SKM-1 (cell line): ENCODE measurements around the gene PCNT.

ENCODE experiments used
- DNase-seq: peaks from one replicate; lab custom pipeline; 2025; ENCODE audit not compliant: unreplicated experiment; lab: John Stamatoyannopoulos, UW

PCNT gene, protein sequence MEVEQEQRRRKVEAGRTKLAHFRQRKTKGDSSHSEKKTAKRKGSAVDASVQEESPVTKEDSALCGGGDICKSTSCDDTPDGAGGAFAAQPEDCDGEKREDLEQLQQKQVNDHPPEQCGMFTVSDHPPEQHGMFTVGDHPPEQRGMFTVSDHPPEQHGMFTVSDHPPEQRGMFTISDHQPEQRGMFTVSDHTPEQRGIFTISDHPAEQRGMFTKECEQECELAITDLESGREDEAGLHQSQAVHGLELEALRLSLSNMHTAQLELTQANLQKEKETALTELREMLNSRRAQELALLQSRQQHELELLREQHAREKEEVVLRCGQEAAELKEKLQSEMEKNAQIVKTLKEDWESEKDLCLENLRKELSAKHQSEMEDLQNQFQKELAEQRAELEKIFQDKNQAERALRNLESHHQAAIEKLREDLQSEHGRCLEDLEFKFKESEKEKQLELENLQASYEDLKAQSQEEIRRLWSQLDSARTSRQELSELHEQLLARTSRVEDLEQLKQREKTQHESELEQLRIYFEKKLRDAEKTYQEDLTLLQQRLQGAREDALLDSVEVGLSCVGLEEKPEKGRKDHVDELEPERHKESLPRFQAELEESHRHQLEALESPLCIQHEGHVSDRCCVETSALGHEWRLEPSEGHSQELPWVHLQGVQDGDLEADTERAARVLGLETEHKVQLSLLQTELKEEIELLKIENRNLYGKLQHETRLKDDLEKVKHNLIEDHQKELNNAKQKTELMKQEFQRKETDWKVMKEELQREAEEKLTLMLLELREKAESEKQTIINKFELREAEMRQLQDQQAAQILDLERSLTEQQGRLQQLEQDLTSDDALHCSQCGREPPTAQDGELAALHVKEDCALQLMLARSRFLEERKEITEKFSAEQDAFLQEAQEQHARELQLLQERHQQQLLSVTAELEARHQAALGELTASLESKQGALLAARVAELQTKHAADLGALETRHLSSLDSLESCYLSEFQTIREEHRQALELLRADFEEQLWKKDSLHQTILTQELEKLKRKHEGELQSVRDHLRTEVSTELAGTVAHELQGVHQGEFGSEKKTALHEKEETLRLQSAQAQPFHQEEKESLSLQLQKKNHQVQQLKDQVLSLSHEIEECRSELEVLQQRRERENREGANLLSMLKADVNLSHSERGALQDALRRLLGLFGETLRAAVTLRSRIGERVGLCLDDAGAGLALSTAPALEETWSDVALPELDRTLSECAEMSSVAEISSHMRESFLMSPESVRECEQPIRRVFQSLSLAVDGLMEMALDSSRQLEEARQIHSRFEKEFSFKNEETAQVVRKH (N-terminal part only)

DNA sequence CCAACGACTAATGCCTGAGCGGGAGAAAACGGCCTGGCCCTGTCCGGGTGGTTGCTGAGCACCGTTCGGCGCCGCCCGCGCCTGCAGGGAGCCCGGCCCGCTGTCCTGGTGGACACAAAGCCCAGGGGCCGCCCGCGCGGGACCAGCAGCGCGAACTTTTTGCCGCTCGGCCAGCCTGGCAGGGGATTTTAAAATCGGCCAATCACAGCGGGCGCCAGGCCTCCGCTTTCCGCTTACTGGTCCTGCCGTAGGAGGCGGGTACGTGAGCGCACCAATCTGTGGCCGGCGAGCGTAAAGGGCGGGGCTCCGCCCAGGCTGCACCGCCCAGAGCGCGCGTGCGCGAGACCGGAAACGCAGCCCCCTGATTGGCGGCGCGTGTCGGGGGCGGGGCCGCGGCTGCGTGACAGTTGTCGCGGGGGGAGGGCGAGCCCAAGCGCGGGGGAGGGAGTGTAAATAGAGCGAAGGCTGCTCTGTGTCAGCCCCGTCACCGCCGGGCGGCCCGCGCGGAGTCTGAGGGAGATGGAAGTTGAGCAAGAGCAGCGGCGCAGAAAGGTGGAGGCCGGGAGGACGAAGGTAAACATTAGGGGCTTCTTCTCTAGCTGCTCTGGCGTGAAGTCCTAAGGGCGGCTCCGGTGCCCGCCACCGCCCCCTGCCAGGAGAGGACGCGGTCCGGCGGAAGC, at the start of gene PCNT, which contains the start of gene C21orf58:
Gene PCNT (plus strand): TSS at position 447 of the 680 bp plus-strand sequence. CDS start 73 bp downstream, at position 520.
Gene C21orf58 (minus strand): TSS at position 161 of the 680 bp plus-strand sequence. CDS start 1,132 bp downstream, outside the sequence.
- DNase-seq, result peak; percentile 93

DNA sequence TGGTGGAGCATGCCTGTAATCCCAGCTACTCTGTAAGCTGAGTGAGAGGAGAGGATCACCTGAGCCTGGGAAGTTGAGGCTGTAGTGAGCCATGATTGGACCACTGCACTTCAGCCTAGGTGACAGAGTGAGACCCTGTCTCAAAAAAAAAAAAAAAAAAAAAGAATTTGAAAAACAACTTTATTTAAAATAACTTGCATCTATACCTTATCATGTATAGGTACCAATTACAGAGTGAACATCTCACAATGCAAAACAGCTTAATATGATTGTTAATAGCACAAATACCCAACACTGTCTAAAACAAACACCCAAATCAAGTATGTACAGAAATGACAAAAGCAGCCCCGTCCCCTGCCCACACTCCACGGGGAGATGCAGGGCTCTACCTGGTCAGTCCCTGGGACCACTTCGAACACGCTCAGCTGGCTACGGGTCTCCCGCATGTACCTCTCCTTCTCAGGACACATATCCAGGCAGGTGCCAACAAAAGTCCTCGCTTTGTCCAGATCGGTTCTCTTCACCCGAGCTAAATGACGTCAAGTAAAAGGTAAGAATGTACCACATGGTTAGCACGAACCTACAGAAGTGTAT, 49.1 kb upstream of the PCNT start:
- DNase-seq, result no peak

DNA sequence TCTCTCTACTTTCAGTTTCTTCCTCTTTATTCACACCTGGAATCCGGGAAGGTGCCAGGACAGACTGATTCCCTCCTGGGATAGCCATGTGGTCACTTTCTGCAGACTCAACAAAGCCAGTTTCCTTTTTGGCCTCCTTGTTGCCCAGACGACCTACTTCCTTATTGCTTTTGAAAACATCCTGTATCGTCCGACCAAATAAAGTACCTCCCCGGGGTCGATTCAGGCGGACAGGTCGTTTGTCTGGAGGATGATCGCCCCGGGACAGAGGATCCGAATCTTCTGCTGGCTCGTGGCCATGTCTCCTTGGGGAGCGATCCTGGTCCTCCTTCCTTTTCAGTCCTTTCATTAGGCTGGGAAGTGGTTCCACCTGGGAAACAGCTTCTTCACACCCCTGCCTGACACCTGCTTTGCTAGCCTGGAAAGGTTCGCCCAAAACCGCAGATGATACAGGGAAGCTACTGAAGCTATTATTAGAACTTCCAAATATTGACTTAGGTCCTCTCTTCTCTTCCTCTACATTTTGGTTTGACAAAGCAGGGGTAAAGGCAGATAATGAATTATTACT, 39.8 kb upstream of the PCNT start:
- no peak for DNase-seq

DNA sequence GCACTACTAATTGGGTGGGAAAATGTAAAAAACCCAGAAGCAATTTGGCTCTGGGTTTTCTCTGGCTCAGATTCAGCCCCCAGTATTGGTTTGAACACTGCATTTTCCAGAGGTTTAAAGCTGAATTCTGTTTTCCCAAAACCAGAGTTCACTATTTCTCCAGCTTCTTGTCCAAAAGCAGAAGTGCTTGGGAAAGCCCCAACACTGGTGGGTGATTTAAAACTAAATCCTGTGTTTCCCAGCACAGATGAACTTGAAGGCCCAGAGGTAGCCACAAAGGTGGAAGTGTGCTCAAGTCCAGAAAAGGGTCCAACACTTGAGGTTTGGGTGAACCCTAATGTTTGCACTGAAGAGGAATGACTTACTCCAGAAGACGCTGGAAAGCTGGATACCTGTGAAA, 39.2 kb upstream of the PCNT start:
- no peak for DNase-seq

DNA sequence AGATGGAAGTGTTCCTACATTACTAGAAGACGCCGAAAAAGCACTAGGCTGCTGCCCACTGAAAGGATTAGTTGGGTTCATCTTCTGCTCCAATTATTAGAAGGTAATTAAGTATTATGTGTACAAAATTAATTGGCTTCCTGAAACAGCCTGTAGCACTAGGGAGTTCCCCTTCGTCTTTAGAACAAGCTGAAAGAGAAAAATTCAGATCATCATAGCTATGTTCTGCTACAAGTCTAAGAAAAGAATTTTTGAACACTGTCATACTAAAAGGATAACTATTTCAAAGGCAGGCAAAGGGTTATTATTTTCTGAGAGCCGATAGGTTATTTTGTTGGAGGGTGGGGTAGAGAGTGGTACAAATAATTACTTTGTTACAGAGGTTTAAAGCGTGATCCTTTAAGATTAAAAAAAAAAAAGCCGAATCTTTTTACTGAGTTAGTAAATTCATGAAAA, 38.7 kb upstream of the PCNT start, which contains the start of gene MCM3AP:
Gene MCM3AP (minus strand): TSS at position 406 of the 456 bp plus-strand sequence. CDS start 325 bp downstream, at position 81.
- no peak for DNase-seq

DNA sequence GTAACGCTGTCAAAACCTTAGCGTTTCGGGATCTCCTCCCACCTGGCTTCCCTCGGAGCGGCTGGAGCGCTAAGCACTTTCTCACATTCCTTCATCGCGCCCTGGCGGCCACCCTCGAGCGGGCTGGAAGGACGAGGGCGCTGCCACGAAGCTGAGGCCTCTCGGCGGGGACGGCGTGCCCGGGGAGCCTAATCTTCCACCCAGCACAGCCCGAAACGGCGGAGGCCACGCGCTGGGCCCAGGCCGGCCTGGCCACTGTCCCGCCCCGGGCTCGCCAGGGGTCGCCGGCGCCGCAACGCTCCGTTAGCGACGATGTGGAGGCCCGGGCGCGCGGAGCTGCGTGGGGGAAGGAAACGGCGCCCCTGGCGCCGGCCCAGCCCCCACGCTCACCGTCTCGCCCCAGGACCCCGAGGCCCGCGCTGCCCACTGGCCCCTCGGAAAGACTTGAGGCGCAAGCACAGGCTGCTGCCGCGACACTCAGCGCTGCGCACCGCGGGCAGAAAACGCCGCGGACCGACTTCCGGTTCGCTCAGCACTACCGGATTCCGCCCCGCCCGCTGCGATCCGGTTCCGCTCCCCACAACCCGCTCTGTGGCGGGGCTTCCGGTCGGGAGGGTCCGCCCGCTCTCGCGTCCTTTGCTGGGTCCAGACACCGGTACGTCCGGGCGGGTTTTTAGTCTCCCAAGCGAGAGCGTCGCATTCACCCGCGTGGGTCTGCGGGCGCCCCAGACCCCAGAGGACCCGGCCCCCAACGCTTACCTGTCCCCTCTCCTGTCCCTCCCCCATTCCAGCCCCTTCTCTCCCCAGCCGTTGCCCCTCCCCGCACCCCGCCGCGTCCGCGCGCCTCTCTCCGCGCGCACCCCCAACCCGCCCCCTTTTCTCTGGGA, 38.0 kb upstream of the PCNT start, which contains the start of gene YBEY:
Gene YBEY (plus strand): TSS at position 582 of the 887 bp plus-strand sequence. CDS start 572 bp downstream, outside the sequence.
- DNase-seq, result peak; percentile 56

DNA sequence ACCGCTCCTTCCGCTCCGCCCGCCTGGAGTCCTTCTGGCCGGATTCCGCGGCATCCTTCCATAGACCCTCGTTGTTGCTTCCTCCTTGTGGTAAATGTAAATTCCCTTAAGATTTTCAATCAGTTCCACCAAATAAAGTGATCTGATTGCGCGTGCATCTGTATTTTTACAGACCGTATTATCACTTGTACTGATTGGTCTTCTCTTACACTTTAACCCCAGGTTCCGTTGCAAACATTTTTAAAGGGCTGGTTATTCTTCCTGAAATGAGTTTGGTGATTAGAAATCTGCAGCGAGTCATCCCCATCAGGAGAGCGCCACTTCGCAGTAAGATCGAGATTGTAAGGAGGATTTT, 37.3 kb upstream of the PCNT start:
- peak; percentile 56 for DNase-seq

DNA sequence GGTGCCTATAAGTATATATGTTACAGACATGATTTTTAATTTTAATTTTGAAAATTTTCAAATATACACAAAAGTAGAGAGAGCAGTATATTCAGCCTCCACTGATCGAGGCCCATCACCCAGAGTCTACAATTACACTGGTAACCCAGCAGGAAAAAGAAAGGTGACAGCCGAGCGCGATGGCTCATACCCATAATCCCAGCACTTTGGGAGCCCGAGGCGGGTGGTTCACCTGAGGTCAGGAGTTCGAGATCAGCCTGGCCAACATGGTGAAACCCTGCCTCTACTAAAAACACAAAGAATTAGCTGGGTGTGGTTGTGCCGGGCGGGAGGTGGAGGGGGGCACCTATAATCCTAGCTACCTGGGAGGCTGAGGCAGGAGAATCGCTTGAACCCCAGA, 36.4 kb upstream of the PCNT start:
- DNase-seq, result no peak

DNA sequence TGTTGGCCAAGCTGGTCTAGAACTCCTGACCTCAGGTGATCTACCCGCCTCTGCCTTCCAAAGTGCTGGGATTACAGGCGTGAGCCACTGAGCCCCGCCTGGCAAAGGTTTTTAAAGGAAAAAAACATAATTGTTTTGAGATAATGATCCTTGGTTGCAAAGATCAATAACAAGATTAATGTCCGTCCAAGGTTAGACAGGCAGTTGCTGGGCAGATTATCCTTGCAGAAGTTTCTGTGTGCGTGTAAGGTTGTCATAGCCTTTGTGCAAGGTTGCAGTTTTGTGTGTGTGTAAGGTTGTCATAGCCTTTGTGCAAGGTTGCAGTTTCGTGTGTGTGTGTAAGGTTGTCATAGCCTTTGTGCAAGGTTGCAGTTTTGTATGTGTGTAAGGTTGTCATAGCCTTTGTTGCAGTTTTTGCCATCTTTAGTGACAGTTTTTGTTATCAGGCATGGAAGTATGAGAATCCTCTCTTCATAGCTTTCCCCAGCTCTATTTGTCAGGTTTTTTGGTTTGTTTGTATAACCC, 34.2 kb upstream of the PCNT start:
- no peak for DNase-seq

DNA sequence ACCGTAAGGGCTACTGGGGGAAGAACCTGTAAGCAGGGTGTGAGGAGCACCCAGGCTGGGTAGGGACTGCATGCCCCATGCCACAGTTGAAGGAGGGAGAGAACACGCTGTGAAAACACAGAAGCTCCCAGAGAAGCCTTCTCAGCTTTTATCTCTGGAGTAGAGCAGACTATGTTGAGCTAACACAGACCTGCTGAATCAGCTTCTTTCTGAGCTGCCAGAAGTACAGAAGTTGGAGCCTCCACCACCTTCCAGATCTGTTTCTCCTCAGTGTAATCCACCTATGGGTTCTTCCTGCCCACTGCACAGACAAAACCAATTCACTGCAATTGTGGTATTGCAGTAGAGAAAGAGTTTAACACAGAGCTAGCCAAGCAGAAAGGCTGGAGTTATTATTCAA, 32.4 kb upstream of the PCNT start:
- no peak for DNase-seq

DNA sequence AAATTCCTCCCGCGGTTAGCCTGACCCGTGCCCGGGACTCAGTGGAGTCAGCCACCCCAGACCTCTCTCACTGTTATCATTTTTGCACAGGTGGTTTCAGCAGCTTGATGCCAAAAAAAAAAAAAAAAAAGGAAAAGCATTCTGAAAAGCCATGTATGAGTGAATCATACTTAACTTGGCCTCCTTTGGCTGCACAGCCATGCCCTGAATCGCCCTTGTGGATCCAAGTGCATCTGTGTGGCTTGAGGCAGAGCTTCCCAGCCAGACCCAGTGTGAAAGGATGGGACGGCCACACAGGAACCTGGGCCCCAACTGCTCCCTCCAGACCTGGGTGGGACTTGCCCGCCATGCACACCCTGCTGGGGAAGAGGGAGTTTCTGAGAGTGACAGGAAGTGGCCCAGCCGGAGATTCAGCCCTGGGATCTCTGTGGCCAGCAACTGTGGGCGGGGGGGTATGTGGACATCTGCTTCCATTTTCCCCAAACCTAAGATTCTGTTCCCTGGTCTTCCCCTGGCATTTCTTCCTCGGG, 29.2 kb upstream of the PCNT start:
- no peak for DNase-seq

DNA sequence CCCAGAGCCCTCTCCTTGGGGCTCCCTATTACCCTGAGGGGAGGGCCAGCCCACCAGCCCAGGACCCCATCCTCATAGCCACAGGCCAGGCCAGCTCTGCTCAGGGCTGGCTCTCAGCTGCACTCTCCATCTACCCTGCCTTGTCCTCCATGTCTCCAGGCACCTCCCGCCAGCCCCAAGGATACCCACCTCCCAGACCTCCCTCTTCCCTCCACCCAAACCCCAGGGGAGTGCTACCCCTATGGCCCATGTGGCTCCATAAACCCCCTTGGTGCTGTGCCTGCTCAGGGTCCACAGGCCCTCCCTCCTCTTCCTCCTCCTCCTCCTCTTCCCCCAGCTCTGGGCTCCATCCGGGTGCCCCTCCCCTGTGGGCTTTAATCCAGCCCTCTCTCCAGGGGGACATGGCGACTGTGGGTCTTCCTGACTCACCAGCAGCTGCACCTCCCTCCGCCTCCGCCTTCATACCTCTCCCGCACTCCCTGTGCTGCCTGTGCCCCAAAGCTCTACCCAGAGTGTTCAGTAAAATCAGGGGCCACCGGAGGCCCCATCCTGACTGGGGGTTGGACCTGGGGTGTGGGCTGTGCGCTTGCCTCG, 28.7 kb upstream of the PCNT start:
- no peak for DNase-seq

DNA sequence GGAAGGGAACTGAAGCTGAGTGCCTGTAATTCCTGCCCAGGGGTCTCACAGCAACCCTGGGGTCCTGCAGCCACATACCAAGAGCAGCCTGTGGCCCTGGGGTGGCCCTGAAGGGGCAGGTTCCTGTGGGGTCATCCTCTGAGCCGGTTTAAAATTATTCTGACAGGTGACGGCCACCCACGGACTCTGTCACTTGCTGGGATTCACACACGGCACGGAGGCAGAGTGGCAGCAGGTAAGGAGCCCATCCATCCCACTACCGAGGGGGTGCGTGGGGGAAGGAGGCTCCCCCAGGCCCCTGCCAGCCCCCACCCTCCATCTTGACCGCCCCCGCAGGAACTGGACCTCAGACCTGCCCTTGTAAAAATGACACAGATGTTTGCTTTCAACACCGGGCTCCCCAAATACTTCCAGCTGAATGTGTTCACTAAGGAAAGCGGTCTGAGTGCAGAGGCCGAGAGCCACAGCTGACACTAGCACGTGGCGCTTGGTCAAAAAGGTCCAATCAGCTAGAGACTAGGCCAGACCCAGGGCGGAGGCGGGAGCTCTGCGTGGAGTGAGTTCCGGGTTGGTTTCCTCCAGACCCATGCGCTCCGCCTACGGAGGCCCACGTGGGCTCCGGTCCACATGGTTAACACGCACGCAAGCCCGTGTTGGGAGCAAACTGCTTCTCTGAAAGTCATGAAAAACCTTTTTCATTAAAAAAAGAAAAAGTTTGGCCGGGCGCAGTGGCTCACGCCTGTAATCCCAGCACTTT, 27.8 kb upstream of the PCNT start:
- DNase-seq, result no peak

DNA sequence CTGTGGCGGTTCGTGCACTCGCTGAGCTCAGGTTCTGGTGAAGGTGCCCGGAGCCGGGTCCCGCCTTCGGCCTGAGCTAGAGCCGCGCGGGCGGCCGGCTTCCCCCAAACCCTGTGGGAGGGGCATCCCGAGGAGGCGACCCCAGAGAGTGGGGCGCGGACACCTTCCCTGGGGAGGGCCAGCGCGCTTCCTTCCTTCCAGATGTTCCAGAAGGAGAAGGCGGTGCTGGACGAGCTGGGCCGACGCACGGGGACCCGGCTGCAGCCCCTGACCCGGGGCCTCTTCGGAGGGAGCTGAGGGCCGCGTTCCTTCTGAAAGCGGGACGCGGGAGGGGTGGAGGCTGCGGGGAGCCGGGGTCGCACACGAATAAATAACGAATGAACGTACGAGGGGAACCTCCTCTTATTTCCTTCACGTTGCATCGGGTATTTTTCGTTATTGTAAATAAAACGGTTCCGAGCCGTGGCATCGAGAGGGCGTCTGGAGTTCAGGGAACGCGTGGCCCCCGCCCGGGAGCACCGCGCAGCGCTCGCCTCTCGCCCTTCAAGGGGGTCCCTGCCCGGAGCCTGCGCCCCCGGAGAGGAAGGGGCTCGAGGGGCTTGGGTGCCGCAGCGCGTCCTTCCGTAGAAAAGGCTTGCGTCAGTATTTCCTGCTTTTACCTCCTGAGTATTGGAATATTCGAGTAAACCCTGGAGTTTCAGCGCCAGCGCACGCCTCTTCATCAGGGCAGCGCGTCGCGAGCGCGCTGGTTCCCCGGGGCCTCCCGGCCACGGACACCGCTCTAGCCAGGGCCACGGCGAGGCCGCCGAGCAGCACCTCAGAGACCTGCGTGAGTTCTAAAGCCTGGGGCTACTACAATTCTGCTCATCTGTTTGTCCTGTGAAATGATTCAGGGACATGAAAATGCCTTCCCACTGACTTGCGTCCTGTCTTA, 26.4 kb upstream of the PCNT start:
- no peak for DNase-seq

DNA sequence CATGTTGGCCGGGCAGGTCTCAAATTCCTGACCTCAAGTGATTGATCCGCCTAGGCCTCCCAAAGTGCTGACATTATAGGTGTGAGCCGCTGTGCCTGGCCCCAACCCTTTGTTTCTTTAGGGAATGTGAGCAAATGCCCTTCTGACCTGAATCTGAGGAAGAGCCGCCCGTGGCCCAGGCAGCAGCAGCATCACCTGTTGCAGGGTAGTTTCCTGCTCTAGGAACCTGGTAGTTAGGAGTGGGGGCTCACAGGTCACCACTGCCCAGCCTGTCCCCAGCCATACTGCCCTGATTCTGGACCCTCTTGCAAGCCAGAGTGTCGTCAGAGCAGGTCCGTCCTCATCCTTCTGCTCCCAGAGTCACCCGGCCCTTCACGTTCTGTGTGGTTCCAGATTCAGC, 24.8 kb upstream of the PCNT start:
- DNase-seq, result no peak

DNA sequence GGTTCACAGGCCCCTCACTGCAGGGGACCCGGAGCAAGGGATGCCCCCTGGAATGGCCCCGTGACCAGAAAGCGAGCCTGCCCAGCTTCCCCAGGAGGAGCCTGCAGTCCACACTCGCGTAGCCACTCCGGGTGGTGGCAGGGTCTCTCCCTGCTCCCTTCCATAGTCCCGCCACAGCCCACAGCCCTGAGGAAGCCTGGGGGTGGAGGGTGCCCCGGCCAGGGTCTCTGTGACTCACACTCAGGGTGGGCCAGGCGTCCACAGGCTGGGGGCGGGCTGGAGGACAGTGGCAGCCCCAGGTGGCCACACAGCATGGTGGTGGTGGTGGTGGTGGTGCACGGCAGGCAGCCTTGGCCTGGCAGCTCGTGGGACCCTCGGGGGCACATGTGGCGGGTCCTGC, 22.2 kb upstream of the PCNT start:
- DNase-seq, result no peak
